NCI-H2029 treated with DMSO at 0.1 percent for 48 hours (cell line): ENCODE measurements around the gene RAP1GAP.
A peak's percentile ranks its signal among the peaks of the same experiment; 100 is the strongest.
"Not testable (repeated sequence)": the region's sequence is repeated elsewhere in the genome, so short reads cannot be mapped to it uniquely, and the experiment has no call there.

Experiments
- DNase-seq: peaks from one replicate; lab custom pipeline; 2025; lab: John Stamatoyannopoulos, UW

The RAP1GAP gene

GRCh38 chr1:21644348-21644747 is 24.8 kb downstream of the RAP1GAP start:
- no peak for DNase-seq

GRCh38 chr1:21643624-21644023 is 25.5 kb downstream of the RAP1GAP start:
- DNase-seq: no peak

DNA sequence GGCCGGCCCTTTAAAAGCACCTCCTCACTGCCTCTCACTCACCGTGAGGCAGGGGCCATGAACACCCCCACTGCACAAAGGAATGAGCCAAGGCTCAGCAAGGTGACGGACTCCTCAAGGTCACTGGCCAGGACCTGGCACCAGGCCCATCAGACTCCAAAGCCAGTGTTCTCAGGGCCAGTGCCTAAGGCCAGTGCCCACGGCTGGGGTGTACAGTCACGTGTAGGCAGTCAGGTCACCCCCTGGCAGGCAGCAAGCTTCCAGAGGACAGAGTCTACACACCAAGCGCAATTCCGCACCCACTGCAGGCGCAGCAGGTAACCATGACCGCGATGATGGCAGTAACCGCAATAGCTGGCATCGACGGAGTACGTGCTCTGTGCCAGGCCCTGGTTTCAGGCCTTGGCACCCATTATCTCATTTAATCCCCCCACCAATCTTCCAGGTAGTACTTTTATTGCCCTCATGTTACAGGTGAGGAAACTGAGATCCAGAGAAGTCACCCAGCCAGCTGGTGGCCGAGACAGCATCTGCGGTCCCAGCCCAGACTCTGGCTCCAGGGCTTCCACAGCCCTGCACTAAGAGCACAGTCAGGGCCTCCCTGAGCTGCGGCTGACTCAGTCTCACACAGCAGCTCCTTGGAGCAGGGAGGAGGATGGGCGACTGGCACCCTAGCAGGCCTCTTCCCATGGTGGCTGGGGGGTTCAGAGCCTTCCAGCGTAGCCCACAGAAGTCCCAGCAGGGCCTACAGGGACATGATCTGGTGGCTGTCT is 27.0 kb downstream of the RAP1GAP start:
- no peak for DNase-seq

- DNase-seq: no peak
These were observed 27.6 kb downstream of the RAP1GAP start for GRCh38 chr1:21641537-21641936.

DNA sequence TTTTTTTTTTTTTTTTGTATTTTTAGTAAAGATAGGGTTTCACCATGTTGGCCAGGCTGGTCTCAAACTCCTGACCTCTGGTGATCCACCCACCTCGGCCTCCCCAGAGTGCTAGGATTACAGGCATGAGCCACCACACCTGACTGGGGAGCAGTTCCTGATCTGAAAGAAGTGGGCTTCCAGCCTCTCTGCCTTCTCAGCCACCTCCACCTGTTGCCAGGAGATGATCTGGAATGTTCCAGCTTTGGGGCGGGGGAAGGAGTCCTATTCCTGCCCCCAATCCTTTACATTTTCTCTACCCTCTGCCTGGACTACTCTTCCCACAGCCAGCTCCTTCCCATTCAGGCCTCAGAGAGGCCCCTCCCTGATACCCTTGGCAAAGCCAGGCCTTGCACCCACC is 28.1 kb downstream of the RAP1GAP start:
- no peak for DNase-seq

GRCh38 chr1:21640653-21641052 is 28.5 kb downstream of the RAP1GAP start:
- DNase-seq: no peak

DNA sequence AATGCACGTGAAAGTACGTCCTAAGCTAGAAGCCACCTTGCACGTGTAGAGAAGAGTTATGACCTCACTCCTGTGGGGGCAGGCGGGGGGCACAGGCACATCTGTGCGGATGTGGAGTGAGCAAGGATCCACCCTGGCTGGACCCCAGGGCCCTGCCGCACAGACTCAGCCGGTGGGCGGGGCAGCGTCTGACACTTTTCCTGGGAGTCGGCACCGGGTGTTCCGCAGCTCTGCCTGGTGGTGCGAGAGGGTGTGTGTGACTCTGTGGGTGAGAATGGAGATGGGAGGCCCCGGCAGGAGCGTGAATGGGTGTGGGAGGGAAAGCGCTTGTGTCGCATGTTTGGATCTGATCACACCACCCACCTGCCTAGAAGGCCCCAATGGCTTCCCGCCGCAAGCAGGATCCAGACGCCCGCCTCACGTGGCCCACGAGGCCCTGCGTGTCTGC is 29.5 kb downstream of the RAP1GAP start:
- DNase-seq: no peak

GRCh38 chr1:21638531-21639341 is 30.4 kb downstream of the RAP1GAP start:
- DNase-seq: peak; percentile 39

DNA sequence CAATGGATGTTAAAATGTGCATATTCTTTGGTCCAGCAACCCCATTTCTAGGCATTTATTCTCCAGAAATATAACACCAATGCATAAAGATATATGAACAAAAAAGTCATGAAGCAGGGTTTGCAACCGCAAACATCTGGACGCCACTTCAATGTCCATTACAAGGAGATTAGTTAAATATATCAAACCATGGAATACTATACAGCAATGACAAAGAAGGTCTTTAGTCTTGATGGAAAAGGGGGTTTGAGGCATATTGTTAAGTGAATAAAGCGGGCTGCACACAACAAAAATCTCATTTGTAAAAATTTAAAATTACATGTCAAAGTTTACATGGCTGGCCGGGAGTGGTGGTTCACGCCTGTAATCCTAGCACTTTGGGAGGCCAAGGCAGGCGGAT is 31.6 kb downstream of the RAP1GAP start:
- no peak for DNase-seq

GRCh38 chr1:21636029-21636428 is 33.1 kb downstream of the RAP1GAP start:
- DNase-seq: no peak

DNA sequence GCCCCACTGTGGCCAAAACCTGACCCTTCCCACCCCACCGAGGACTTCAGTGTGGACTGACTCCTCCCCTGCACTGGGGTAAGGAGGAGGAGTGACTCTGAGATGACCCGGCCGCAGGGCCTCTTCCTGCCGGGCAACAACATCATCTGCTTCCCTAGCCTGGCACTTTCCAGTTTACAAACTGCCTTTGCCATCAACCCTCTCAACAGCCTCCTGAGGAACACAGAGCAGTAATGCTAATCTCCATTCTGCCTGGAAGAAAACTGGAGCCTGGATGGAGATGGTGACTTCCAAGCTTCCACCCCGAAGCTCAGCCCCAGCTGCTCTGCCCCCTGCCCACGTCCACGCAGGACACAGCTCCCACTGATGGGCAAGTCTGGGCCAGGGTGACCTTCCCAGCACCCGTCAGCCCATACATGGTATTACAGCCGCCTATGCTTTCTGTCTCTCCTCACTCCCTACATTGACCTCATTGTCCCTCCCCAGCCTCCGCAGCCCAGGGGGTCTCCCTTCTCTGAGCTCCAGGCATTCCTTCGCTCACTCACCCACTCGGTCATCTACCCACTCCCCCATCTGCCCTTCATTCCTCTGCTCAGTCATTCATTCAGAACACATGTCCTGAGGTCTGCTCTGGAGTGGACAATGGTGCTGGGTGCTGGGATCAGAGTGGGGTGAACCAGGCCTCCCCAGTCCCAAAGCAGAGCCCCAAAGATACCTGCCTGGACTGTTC is 34.2 kb downstream of the RAP1GAP start:
- no peak for DNase-seq

DNA sequence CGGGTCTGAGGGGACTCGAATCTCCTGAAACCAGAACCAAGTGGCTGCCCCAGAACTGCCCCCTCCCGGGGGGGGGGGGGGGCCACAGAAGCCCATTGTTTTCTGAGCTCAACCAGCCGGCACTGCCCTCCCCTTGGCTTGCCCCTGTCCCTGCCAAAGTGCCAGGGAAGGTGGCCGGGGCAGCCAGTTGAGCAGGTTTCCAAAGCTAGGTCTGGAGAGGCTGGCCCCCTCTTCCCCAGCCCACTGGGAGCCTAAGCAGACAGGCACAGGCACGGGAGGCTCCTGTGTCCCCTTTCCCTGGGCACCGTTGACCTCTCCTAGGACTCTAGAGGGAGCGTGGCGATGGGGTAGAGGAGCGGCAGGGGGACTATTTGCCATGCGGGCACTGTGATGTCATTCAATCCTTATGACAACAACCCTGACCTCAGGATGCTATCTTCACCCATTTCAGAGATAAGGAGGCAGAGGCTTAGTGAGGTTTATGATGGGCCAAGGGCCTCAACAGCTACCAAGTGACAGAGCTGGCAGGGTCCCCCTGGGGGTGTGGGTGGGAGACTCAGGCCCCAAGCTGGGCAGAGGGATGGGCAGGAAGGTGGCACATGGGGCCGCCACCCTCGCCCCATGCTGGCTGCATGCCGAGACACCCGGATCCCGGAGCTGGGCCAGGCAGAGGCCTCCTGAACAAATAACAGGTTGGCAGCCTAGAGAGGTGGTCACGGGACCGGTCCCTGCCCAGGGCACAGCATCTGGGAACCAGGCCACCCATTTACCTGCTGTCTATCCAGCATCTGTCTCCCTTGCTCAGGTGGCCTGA is 35.0 kb downstream of the RAP1GAP start:
- peak; percentile 50 for DNase-seq

- no peak for DNase-seq
These were observed 35.9 kb downstream of the RAP1GAP start for GRCh38 chr1:21633141-21633755.

DNA sequence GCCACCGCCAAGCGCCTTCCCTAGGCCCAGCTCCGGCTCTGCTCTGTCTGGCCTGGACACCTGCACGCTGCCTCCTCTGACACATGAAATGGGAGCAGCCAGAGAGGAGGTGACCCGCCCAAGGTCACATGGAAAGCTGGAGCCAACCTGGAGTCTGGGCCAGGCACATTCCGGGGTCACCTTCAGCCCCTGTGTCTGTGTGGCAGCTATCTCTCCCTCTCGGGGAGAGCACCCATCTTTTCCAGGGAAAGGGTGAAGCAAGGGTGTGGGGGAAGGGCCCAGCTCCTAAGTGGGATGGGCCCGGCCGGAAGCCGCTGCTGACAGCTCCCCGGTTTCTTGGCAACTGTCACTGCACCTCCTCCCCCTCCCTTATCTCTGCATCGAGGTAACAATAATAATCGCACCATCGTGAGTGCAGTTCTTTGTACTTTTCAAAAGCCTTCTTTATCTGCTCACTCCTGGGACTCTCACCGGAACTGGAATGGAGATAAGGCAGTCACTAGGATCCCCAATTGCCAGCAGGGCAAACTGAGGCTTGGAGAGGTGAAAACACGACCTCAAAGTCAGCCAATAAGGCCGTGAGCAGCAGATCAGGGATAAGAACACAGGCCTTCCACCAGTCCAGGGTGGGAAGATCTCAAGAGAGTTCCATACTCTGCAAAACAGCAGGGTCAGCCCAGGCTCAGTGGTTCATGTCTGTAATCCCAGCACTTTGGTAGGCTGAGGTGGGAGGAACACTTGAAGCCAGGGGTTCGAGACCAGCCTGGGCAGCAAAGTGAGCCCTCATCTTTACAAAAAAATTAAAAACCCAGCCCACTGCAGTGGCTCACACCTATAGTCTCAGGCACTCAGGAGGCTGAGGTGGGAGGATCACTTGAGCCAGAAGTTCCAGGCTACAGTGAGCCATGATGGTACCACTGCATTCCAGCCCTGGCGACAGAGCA is 36.9 kb downstream of the RAP1GAP start:
- no peak for DNase-seq

- DNase-seq: not testable (repeated sequence)
These were observed 37.6 kb downstream of the RAP1GAP start for GRCh38 chr1:21631590-21631943.

DNA sequence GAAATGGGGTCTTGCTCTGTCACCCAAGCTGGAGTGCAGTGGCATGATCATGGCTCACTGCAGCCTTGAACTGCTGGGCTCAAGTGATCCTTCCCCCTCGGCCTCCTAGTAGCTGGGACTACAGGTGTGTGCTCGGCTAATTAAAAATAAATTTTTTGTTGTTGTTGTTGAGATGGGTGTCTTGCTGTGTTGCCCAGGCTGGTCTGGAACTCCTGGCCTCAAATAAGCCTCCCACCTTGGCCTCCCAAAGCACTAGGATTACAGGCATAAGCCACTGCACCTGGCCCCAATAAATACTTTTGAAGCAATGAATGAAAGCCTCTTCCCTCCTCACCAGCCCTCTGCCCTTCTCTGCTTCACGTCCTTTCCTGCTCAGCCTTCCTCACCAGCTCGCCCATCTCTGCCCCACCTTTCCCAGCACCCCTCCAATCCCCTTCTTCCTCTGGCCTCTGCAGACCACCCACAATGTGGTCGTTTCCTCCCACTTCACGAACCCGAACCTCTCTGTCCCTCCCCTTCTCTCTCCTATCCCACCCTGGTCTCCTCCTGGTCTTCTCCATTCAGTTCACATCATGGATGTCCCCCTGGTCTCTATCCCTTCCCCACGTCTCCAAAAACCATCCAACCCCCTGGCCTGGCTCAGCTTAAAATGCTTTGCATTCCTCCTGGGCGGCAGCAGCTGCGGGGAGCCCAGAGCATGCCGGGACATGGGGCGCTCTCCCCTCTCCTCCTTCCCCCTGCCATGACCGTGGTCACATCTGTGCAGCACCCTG is 38.4 kb downstream of the RAP1GAP start:
- DNase-seq: no peak

DNA sequence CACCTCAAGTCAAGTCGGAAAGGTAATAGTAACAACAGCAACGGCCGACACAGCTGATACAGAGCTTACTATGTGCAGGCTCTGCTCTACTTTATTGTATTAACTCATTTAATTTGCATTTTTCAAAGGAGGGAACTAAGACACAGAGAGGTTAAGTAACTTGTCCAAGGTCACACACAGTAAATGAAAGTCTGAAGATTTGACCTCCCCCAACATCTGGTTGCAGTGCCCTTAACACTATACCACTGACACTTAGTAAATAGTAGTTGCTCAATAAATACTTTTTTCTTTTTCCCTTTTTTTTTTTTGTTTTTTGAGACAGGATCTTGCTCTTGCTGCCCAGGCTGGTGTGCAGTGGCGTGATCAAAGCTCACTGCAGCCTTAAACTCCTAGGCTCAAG is 39.2 kb downstream of the RAP1GAP start:
- no peak for DNase-seq

DNA sequence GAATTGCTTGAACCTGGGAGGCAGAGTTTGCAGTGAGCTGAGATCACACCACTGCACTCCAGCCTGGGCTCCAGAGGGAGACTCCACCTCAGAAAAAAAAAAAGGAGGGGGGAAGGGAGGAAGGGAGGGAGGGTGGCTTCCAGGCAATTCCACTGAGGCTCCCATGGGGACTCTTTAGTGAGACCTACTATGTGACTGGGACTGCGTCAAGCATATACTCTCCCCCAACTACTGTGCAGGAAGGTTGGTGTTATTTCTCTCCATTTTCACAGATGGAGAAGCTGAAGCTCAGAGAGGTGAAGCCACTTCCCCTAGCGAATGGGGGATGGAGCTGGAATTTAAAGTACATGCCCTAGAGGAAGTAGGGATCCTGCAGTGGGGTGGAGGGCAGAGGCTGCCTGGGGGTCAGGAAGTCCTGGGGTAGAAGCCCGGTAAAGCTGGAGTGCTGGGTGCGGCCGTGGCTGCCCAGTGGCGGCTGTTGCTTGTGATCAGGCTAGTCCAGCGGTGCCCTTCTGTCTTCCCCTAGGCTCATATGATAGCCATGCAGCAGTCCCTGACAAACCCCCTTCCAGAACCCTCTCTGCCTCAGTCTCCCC is 40.3 kb downstream of the RAP1GAP start:
- DNase-seq: no peak

GRCh38 chr1:21626921-21627339 is 42.2 kb downstream of the RAP1GAP start:
- no peak for DNase-seq
